ENCODE data around the gene RXRA.

- TF ChIP-seq CTCF (IDR thresholded peaks at IDR 0.05) (no peak), POLR2A (IDR thresholded peaks at IDR 0.05) (no peak)
Observed at GRCh38 chr9:134304261-134304660, 22.0 kb upstream of the RXRA start.
